Lower leg skin (tissue), 4 donors: Measurements from ENCODE around the gene AXL. TPM values are rescaled to one million over a fixed set of nuclear protein-coding genes. Genes with fewer than 3 reads are reported as not detected.
"Not testable (repeated sequence)": the region's sequence is repeated elsewhere in the genome, so short reads cannot be mapped to it uniquely, and the experiment has no call there.

Source experiments
- DNase-seq, 2 donors: peaks; one replicate each; pipeline ENCODE4 v3.0.0-alpha.2; 2019; ENCODE audit warnings: low spot score in 2 of 2
- H3K4me3 ChIP-seq: fragments of 200-600 bp; sonication (generic); 2 replicates; pipeline ENCODE4 v1.5.1; 2017; ENCODE audit warnings: mild to moderate bottlenecking, low read depth; ENCODE audit not compliant: poor library complexity, severe bottlenecking
- POLR2A ChIP-seq, 2 donors: fragments of 450-650 bp; IDR thresholded peaks; one replicate each; pipeline ENCODE4 v1.6.1; 2016 to 2017; ENCODE audit warnings: antibody characterized with exemption in 2 of 2, mild to moderate bottlenecking in 1 of 2, moderate library complexity in 1 of 2
- WGBS, 2 donors: methylation state at CpG; one replicate each; pipeline ENCODE4 v1.1.5; 2018; 5-methylcytosine and 5-hydroxymethylcytosine counted together
- intact Hi-C: fragments of 100-400 bp; cut with DNase I; formaldehyde crosslinking; loops from one replicate; pipeline ENCODE4 v1.15.0; 2023; ENCODE audit warnings: low total_unique reads
- total RNA-seq, 4 donors: library from RNA; depleted of rRNA; stranded (reverse); fragments of >200 nt; gene quantifications; one replicate each; pipeline ENCODE4 v1.1.0, GENCODE V29; 2016
- TF ChIP-seq, protein P1 (sequence below), 3 donors: fragments of 450-650 bp; IDR thresholded peaks; one replicate each; pipeline ENCODE4 v1.5.1; 2016; ENCODE audit warnings: antibody characterized with exemption in 3 of 3, mild to moderate bottlenecking in 3 of 3, moderate library complexity in 2 of 3

Gene AXL
- total RNA-seq, result 10 to 100 TPM; 17.3 to 86.2 (median 56.7) TPM

DNA sequence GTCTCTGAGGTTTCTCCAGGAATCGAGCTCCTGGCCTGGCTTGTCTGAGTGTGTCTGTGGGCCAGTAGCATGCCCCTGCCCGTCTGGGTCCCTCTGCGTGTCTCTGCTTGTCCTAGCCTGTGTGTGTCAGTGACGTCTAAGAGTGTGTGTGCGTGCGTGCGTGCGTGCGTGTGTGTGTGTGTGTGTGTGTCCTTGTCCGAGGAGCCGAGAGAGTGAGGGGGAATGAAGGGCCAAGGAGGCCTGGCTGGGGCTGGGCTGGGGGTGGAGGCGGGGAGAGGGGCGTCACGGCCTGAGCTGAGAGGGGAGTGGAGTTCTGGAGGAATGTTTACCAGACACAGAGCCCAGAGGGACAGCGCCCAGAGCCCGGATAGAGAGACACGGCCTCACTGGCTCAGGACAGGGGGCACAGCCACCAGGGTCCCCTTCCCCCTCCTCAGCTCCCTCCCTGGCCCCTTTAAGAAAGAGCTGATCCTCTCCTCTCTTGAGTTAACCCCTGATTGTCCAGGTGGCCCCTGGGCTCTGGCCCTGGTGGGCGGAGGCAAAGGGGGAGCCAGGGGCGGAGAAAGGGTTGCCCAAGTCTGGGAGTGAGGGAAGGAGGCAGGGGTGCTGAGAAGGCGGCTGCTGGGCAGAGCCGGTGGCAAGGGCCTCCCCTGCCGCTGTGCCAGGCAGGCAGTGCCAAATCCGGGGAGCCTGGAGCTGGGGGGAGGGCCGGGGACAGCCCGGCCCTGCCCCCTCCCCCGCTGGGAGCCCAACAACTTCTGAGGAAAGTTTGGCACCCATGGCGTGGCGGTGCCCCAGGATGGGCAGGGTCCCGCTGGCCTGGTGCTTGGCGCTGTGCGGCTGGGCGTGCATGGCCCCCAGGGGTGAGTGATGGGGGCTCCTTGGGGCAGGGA, at the start of gene AXL:
Gene AXL, plus strand, starts transcription at position 609 of the 893 bp plus-strand sequence. Its CDS starts 170 bp downstream, at position 779.
- no peak for TF ChIP-seq POLR2A (IDR thresholded peaks at IDR 0.05)
- TF ChIP-seq, protein P1, sequence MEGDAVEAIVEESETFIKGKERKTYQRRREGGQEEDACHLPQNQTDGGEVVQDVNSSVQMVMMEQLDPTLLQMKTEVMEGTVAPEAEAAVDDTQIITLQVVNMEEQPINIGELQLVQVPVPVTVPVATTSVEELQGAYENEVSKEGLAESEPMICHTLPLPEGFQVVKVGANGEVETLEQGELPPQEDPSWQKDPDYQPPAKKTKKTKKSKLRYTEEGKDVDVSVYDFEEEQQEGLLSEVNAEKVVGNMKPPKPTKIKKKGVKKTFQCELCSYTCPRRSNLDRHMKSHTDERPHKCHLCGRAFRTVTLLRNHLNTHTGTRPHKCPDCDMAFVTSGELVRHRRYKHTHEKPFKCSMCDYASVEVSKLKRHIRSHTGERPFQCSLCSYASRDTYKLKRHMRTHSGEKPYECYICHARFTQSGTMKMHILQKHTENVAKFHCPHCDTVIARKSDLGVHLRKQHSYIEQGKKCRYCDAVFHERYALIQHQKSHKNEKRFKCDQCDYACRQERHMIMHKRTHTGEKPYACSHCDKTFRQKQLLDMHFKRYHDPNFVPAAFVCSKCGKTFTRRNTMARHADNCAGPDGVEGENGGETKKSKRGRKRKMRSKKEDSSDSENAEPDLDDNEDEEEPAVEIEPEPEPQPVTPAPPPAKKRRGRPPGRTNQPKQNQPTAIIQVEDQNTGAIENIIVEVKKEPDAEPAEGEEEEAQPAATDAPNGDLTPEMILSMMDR (IDR thresholded peaks at IDR 0.05), result no peak
- intact Hi-C loops, result no loop called here
- peak; percentile 84 to 96 for DNase-seq
- 0 to 4% methylated on average over 29 to 31 of the region's 32 CpGs for WGBS, 2 donors
- peak within 1 kb of the TSS; percentile 66 for H3K4me3 ChIP-seq

DNA sequence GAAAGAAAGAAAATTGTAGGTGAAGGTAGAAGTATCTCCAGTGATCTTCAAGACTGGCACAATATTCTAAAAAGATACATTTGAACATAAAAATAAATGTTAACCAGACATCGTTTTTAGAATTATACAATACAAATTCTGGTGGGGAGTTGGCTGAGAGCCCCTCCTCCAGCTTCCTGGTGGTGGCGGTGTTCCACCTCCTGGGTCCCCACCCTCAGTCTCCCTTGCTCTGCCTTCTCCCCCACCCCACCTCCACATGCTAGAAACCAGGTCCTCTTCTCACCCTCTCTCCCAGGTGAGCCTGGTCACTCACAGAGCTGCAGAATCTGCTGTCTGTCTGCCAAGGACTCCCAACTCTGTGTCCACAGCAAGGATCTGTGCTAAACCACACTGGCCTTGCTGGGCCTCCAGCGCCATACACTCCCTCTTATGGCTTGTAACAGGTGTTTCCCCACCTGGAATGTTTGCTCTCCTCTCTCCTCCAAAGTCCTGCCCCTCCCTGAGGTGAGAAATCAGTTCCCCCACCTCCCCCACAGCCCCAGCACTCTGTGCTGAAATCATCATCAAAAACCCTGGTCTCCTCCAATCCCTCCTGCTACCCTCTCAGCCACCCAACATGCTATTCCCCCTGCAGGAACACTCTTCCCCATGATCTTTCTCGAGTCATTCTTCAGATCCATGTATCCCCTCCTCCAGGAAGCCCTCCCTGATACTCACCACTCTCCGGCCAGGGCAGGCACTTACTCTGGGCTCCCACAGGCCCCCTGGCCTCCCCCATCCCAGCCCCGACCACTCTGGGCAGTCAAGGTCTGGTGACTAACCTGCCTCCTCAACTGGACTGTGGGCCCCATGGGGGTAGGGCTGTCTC, 46.5 kb upstream of the AXL start:
- intact Hi-C loops, result no loop called here
- WGBS, 2 donors, result 67 to 72% methylated on average over 6 of the region's 6 CpGs
- no peak for TF ChIP-seq POLR2A (IDR thresholded peaks at IDR 0.05)
- TF ChIP-seq, protein P1 (IDR thresholded peaks at IDR 0.05), result no peak
- no peak for DNase-seq
- H3K4me3 ChIP-seq, result no peak overlapping the region

DNA sequence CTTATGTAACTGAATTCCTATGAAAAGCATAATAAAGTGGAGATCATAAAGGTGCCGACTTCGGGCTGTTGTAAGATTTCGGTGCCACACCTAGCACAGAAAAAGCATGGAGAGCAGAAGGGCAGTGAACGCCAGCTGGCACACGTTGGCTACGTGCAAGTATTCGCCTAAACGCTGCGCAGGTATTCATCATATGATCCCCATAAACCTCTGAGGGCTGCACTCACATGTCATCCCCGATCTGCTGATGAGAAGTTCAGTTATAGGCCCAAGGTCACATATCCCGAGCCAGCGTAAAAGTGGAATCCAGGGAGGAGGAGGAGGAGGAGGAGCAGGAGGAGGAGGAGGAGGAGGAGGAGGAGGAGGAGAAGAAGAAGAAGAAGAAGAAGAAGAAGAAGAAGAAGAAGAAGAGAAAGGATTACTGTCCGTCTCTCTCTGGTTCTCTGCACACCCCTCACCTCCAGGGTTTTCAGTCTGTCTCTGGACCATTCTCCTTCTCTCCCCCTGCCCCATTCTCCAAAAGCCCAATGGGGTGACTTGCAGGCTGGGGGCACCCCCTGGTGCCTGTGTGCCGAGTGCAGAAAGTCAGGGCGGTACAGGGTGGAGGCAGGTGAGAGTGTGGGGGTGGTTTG, 44.6 kb upstream of the AXL start:
- intact Hi-C loops, result no loop called here
- TF ChIP-seq, protein P1 (IDR thresholded peaks at IDR 0.05), result no peak
- TF ChIP-seq POLR2A (IDR thresholded peaks at IDR 0.05), result no peak
- 60 to 64% methylated on average over 13 to 15 of the region's 15 CpGs for WGBS, 2 donors
- H3K4me3 ChIP-seq, result no peak overlapping the region
- peak in 1 of 2 donors; percentile 38 for DNase-seq

DNA sequence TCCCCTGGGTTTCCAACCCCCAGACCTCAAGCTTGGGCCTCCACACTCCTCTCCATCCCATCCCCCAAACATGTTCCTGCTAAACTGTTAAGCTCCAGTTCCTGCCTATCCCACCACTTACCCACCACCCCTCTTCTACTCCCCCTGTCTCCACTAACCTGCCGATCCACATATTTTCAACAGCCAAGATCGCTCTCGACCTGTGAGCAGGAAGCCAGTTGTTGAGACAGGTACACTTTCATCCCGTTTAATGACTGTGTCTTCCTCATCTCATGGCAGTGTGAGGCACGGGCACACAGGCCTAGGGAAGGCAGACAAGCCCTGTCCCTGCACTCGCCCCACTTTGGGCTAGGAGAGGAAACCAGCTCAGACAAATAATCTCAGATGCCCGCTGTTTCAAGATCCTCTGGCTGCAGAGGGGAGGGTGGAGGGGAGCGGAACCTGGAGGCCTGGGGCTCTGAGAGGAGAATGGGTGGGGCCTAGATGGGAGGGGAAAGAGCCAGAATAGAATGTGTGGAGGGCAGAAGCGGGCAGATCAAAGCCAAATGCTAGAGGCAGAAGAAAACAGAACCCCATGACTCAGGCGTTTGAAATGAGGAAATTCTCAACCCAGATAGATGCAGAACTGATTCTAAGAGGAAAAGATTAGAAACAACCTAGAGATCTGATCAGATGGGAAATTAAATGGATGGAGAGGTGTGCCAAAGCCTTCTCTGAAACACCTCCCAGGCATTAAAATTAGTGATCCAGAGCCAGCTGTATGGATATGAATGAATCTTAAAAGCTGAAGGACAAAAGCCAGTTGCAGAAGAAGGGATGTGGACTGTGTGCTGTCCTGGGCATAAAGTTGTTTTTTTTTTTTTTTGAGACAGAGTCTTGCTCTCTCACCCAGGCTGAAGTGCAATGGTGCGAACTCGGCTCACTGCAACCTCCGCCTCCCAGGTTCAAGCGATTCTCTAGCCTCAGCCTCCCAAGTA, 42.9 kb upstream of the AXL start:
- TF ChIP-seq, protein P1 (IDR thresholded peaks at IDR 0.05), result no peak
- TF ChIP-seq POLR2A (IDR thresholded peaks at IDR 0.05), result no peak
- intact Hi-C loops, result no loop called here
- DNase-seq, result peak in 1 of 2 donors; percentile 73
- 14 to 17% methylated on average over 14 of the region's 14 CpGs for WGBS, 2 donors
- no peak overlapping the region for H3K4me3 ChIP-seq

DNA sequence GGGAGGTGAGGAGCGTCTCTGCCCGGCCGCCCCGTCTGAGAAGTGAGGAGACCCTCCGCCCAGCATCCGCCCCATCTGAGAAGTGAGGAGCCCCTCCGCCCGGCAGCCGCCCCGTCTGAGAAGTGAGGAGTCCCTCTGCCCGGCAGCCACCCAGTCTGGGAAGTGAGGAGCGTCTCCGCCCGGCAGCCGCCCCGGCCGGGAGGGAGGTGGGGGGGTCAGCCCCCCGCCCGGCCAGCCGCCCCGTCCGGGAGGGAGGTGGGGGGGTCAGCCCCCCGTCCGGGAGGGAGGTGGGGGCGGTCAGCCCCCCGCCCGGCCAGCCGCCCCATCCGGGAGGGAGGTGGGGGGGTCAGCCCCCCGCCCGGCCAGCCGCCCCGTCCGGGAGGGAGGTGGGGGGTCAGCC, 38.9 kb upstream of the AXL start:
- H3K4me3 ChIP-seq, DNase-seq, intact Hi-C loops: not testable (repeated sequence)
- WGBS, 2 donors, result 100% methylated on average over 1 of the region's 34 CpGs; no CpG with 5 or more reads in 1 of the 2 donors
